GM12878 (cell line): ENCODE data around the gene RPL13A. TPM values are rescaled to one million over a fixed set of nuclear protein-coding genes. Genes with fewer than 3 reads are reported as not detected.

ENCODE experiments used
- ATAC-seq: fragments of 200-7000 bp; cut with Tn5 transposase; 3 replicates; pipeline ENCODE4 v1.9.1; 2020; ENCODE audit warnings: mild to moderate bottlenecking, moderate library complexity
- BruUV-seq: library from RNA; stranded (reverse); fragments of 400-500 nt; replicated peaks from 2 replicates; lab custom pipeline; 2021; lab: Mats Ljungman, UMichigan
- CTCF ChIA-PET: fragments of 300-600 bp; sonication (Branson Sonifier 250); formaldehyde crosslinking; extraction: SDS; loops from one replicate; lab custom pipeline; 2021; ENCODE audit warnings: inconsistent platforms; lab: Yijun Ruan, JAX
- POLR2A ChIA-PET: fragments of 350-600 bp; formaldehyde crosslinking; extraction: SDS; loops from one replicate; lab custom pipeline; 2021; ENCODE audit warnings: inconsistent platforms; lab: Charles Lee
- RAD21 ChIA-PET: fragments of 300-600 bp; sonication (Branson Sonifier 250); formaldehyde crosslinking; loops from one replicate; lab custom pipeline; 2023; ENCODE audit warnings: antibody characterized with exemption; ENCODE audit not compliant: unreplicated experiment; lab: Charles Lee
- SMC1A ChIA-PET: fragments of 300-600 bp; sonication (Branson Sonifier 250); formaldehyde crosslinking; loops from one replicate; lab custom pipeline; 2023; ENCODE audit not compliant: unreplicated experiment, uncharacterized antibody; lab: Charles Lee
- DNase-seq: peaks from one replicate; pipeline ENCODE4 v3.0.0-alpha.2; 2011; ENCODE audit warnings: low read depth, low spot score
- FAIRE-seq: peaks from 3 replicates; lab custom pipeline; 2011; peaks lifted over from hg19 to GRCh38; lab: Jason Lieb, UNC
- H2AFZ ChIP-seq: 2 replicates; pipeline ENCODE4 v1.6.0; 2011; ENCODE audit warnings: low read depth, low read length, control low read depth; ENCODE audit not compliant: control insufficient read depth
- H3K27ac ChIP-seq: 2 replicates; pipeline ENCODE4 v1.5.1; 2011; ENCODE audit warnings: control low read depth; ENCODE audit not compliant: control insufficient read depth, insufficient read depth
- H3K27me3 ChIP-seq, 2 experiments: replicated peaks in 1 of 2; 2 replicates each; pipeline versions ENCODE4 v1.6.0 to v1.6.1; 2011; ENCODE audit warnings: low read length in 1 of 2; ENCODE audit not compliant: control insufficient read depth in 2 of 2, insufficient read depth in 2 of 2
- H3K36me3 ChIP-seq, 2 experiments: 2 replicates each; pipeline ENCODE4 v1.5.1; 2011; ENCODE audit warnings: low read length in 1 of 2; ENCODE audit not compliant: control insufficient read depth in 2 of 2, insufficient read depth in 2 of 2
- H3K4me1 ChIP-seq: 2 replicates; pipeline ENCODE4 v1.6.1; 2011; ENCODE audit warnings: mild to moderate bottlenecking, low read length, moderate library complexity, mixed read lengths; ENCODE audit not compliant: control insufficient read depth, insufficient read depth
- H3K4me2 ChIP-seq: 2 replicates; pipeline ENCODE4 v1.6.0; 2011; ENCODE audit warnings: control low read depth; ENCODE audit not compliant: control insufficient read depth, insufficient read depth
- H3K4me3 ChIP-seq: fragments of 200-600 bp; sonication (generic); 2 replicates; pipeline ENCODE4 v1.5.1; 2016
- H3K79me2 ChIP-seq: 2 replicates; pipeline ENCODE4 v1.6.0; 2011; ENCODE audit warnings: low read length; ENCODE audit not compliant: control insufficient read depth, insufficient read depth
- H3K9ac ChIP-seq: 2 replicates; pipeline ENCODE4 v1.8.0; 2011; ENCODE audit warnings: low read length, control low read depth, mixed read lengths; ENCODE audit not compliant: control insufficient read depth, insufficient read depth
- H3K9me3 ChIP-seq: replicated peaks from 3 replicates; pipeline ENCODE4 v1.5.1; 2011; ENCODE audit warnings: mild to moderate bottlenecking, low read length; ENCODE audit not compliant: control insufficient read depth, insufficient read depth
- H4K20me1 ChIP-seq: 2 replicates; pipeline ENCODE4 v1.6.0; 2011; ENCODE audit not compliant: control insufficient read depth, insufficient read depth
- CREB1 ChIP-seq: IDR thresholded peaks from 2 replicates; pipeline ENCODE4 v1.6.1; 2012; ENCODE audit warnings: low read depth, mild to moderate bottlenecking, inconsistent platforms
- HDAC2 ChIP-seq: fragments of 200-600 bp; sonication (generic); IDR thresholded peaks from 2 replicates; pipeline ENCODE4 v1.6.1; 2017
- LARP7 ChIP-seq: fragments of 450-650 bp; IDR thresholded peaks from 2 replicates; pipeline ENCODE4 v1.6.1; 2017; ENCODE audit warnings: mild to moderate bottlenecking
- MYB ChIP-seq: fragments of 150-350 bp; IDR thresholded peaks from 2 replicates; pipeline ENCODE4 v1.6.1; 2014; ENCODE audit warnings: mild to moderate bottlenecking, low read depth, low read length, borderline replicate concordance
- POLR2A ChIP-seq: IDR thresholded peaks from 2 replicates; pipeline ENCODE4 v1.6.1; 2011; ENCODE audit warnings: low read depth, mild to moderate bottlenecking, low read length
- POLR2AphosphoS5 ChIP-seq: IDR thresholded peaks from 2 replicates; pipeline ENCODE4 v1.6.1; 2011; ENCODE audit warnings: mild to moderate bottlenecking, low read length, inconsistent platforms
- RB1 ChIP-seq: fragments of 450-650 bp; formaldehyde crosslinking; IDR thresholded peaks from 2 replicates; pipeline ENCODE4 v1.6.1; 2017; ENCODE audit warnings: mild to moderate bottlenecking, borderline replicate concordance
- RCOR1 ChIP-seq: conservative IDR thresholded peaks from 2 replicates; pipeline ENCODE4 v1.6.1; 2012; ENCODE audit warnings: low read depth, low read length, improper control_type of control experiment
- SMAD5 ChIP-seq: IDR thresholded peaks from 2 replicates; pipeline ENCODE4 v1.6.1; 2016; ENCODE audit warnings: antibody characterized with exemption, low read depth
- ZBED1 ChIP-seq: IDR thresholded peaks from 2 replicates; pipeline ENCODE4 v1.6.1; 2016; ENCODE audit warnings: borderline replicate concordance
- WGBS: methylation state at CpG from one replicate; pipeline ENCODE4 v1.1.6; 2016; ENCODE audit warnings: low lambda C conversion rate; ENCODE audit not compliant: insufficient replicate concordance, insufficient coverage; ENCODE audit errors: missing lambda C conversion rate; 5-methylcytosine and 5-hydroxymethylcytosine counted together
- in situ Hi-C: fragments of 300-500 bp; cut with MboI; formaldehyde crosslinking; loops from 9 replicates; pipeline ENCODE4 v1.14.3; 2018; ENCODE audit warnings: mixed read lengths
- intact Hi-C: fragments of 100-400 bp; cut with micrococcal nuclease; formaldehyde crosslinking; loops from one replicate; pipeline ENCODE4 v1.14.2; 2022; ENCODE audit not compliant: unreplicated experiment
- polyA plus RNA-seq, 11 experiments: library from polyadenylated mRNA; depleted of rRNA in 4 of 11; unstranded in 6 of 11; stranded (reverse) in 5 of 11; fragments of >200 nt; fragmentation: Nextera tagmentation in 4 of 11; fragmentation: Illumina TruSeq in 1 of 11; extraction: Ambion mirVana in 4 of 11; extraction: Trizol in 1 of 11; gene quantifications; 1 replicate in 1 of 11; 2 replicates in 10 of 11; pipeline versions ENCODE4 v1.2.1 to v1.2.3, GENCODE V29; 2011 to 2016; ENCODE audit warnings: inconsistent platforms in 2 of 11, missing spikeins in 2 of 11, low read depth in 1 of 11
- total RNA-seq, 4 experiments: library from RNA; depleted of rRNA in 3 of 4; stranded (reverse); fragments of >200 nt in 3 of 4; fragmentation: Illumina TruSeq in 1 of 4; extraction: Trizol in 1 of 4; gene quantifications; 2 replicates each; pipeline versions ENCODE4 v1.2.1 to v1.2.3, GENCODE V29; 2013 to 2021

The RPL13A gene
- total and polyA plus RNA-seq, 10 of the 15 experiments (the other 5 are each of a cell fraction or from before 2014, with no cell fraction given), result 1,426 to 8,961 (median 4,266) TPM

GRCh38 chr19:49488046-49488862, 846 bp downstream of the RPL13A start:
- H3K9ac ChIP-seq, result peak overlapping the region; percentile 95
- peak overlapping the region; percentile 91 for H3K4me2 ChIP-seq
- WGBS, result under 1% methylated on average over 26 of the region's 26 CpGs
- no peak for DNase-seq
- TF ChIP-seq RB1 (no peak), SMAD5 (peak; percentile 33; the same call in 1 of the 2 replicates), ZBED1 (peak; percentile 14; the same call in 1 of the 2 replicates), LARP7 (0 out of 2 replicates have a peak, but pooled peaks have one; percentile 54), RCOR1 (no peak), CREB1 (no peak), POLR2A (peak; percentile 33), MYB (no peak), POLR2AphosphoS5 (peak; percentile 16; the same call in 1 of the 2 replicates), HDAC2 (no peak)
- TF ChIP-seq, all 136 proteins: peak for 5
- Histone ChIP-seq H3K79me2 (peaks cover 41% of the 10 kb centered on the region), H3K27ac (peak overlapping the region; percentile 83), H3K27me3 (no peaks in the 10 kb centered on the region), H3K9me3 (no peaks in the 10 kb centered on the region; the same call in 2 of the 3 replicates), H4K20me1 (peaks cover 13% of the 10 kb centered on the region), H3K4me3 (peak overlapping the region; percentile 97), H2AFZ (no peak overlapping the region), H3K36me3 (peaks cover 26 to 39% of the 10 kb centered on the region in 2 experiments), H3K4me1 (peaks cover 16% of the 10 kb centered on the region)
- no TSS peak for BruUV-seq
- no peak for FAIRE-seq
- ATAC-seq, result no peak
- ChIA-PET POLR2A (interaction anchor here (0.6 to 2.7 kb wide), 10 partner anchors 8 to 597 kb away, joined by 3 to 11 read pairs (median 4); partner anchors contain the start of genes ALDH16A1, GYS1, PIH1D1 and RPS11), RAD21 (interaction anchor here (0.7 to 1.6 kb wide), 4 partner anchors 15 to 59 kb away, joined by 3 to 6 read pairs (median 4); partner anchors contain the start of gene FLT3LG), CTCF (interaction anchor here (0.6 to 1.6 kb wide), 9 partner anchors 15 to 154 kb away, joined by 3 to 6 read pairs (median 4); partner anchors contain the start of genes ALDH16A1 and FLT3LG), SMC1A (interaction anchor here (0.6 to 1.0 kb wide), 3 partner anchors 9 to 484 kb away, joined by 3 to 4 read pairs (median 4); no protein-coding TSS in a partner anchor)
- in situ Hi-C loops (no loop called here), intact Hi-C loops (loop anchor here (5.0 kb wide), 1 partner anchor 384 kb away; no protein-coding TSS in a partner anchor)
